ENCODE results near the gene ATP2A1.

Gene ATP2A1

DNA sequence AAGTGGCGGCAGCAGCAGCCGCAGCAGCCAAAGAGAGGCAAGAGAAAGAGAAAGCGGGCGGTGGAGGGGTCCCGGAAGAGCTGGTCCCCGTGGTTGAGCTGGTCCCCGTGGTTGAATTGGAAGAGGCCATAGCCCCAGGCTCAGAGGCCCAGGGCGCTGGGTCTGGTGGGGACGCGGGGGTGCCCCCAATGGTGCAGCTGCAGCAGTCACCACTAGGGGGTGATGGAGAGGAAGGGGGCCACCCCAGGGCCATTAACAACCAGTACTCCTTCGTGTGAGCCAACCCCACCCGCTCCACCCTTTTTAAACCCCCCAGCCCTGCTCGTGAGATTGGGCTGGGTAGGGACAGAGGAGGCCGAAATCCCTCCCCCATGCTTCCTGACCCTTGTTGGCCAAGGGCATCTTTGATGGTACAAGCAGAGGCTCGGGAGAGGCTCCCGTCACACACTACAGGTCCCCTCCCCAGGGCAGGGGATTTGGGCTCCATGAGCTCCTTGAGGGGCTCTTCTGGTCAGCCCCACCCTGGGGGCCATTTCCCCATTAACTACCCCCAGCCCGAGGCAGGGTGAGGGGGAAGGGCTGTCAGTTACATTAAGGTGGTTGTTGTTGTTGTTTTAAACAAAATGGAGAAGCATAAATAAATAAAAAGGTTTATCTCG, 4.6 kb upstream of the ATP2A1 start:
- H3K27ac ChIP-seq (ENCODE audit: low read depth, low read length) = no peak overlapping the region
- H3K4me3 ChIP-seq (ENCODE audit: low read depth, low read length) = no peak overlapping the region
- H2AFZ ChIP-seq (ENCODE audit: insufficient read depth, low read length, poor library complexity) = no peak overlapping the region
- H4K91ac ChIP-seq (ENCODE audit: low read depth, low read length) = no peak overlapping the region
- H3K27me3 ChIP-seq (ENCODE audit: insufficient read depth, low read length) = no peaks in the 10 kb centered on the region
- H4K8ac ChIP-seq (ENCODE audit: low read depth, low read length) = no peak overlapping the region
- H3K18ac ChIP-seq (ENCODE audit: low read length) = no peak overlapping the region
- H2BK12ac ChIP-seq (ENCODE audit: low read length) = no peak overlapping the region
- H3K23ac ChIP-seq (ENCODE audit: low read length) = no peak overlapping the region
- no peaks in the 10 kb centered on the region for H3K79me1 ChIP-seq (ENCODE audit: low read length)
- H3K9me3 ChIP-seq (ENCODE audit: insufficient read depth, low read depth, low read length) = no peaks in the 10 kb centered on the region
- no peak overlapping the region for H3K14ac ChIP-seq (ENCODE audit: low read length)
- H3K4ac ChIP-seq (ENCODE audit: low read depth, low read length) = no peak overlapping the region
- no CpG with 5 or more reads among the region's 18 CpGs for WGBS (ENCODE audit: extremely low coverage, insufficient coverage, insufficient read length)
- H3K36me3 ChIP-seq (ENCODE audit: control insufficient read depth in 1 of 2, insufficient read depth in 2 of 2, low read length in 2 of 2) = peaks cover 57 to 59% of the 10 kb centered on the region in 2 experiments
- H3K79me2 ChIP-seq (ENCODE audit: control insufficient read depth, insufficient read depth, low read length, poor library complexity) = no peaks in the 10 kb centered on the region
- H2BK120ac ChIP-seq (ENCODE audit: insufficient read depth, low read length, poor library complexity) = no peak overlapping the region
- no peak overlapping the region for H2BK5ac ChIP-seq (ENCODE audit: low read depth, low read length, poor library complexity)
- H4K12ac ChIP-seq (ENCODE audit: low read depth, low read length) = no peak overlapping the region
- H3K4me1 ChIP-seq (ENCODE audit: control insufficient read depth in 1 of 2, insufficient read depth in 2 of 2, low read length in 2 of 2) = no peaks in the 10 kb centered on the region
- peak in 1 of 2 donors; percentile 42 for DNase-seq
- no peak overlapping the region for H2AK5ac ChIP-seq (ENCODE audit: low read length)
- H3K9ac ChIP-seq (ENCODE audit: low read length) = no peak overlapping the region
- H3K4me2 ChIP-seq (ENCODE audit: low read length) = no peak overlapping the region

DNA sequence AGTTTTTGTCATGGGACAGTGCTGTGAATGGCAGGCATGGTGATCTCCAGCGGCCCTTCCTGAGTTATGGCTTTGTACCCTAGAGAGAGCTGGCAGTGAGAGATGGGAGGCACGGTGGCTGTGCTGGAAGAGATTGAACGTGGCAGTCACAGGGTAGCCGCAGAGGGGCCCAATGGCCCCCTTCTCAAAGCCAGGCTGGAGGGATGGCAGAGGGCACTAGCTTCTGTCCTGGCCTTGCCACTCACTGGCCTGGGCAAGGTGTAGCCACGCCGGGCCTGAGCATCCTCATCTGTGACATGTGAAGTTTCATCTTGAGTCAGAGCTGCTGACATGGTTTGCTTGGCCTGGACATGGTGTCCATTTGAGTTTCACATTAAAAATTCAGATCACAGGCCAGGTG, 3.9 kb upstream of the ATP2A1 start:
- Histone ChIP-seq H3K9me3 (ENCODE audit: insufficient read depth, low read depth, low read length) (no peaks in the 10 kb centered on the region), H3K9ac (ENCODE audit: low read length) (no peak overlapping the region), H3K18ac (ENCODE audit: low read length) (no peak overlapping the region), H3K4me2 (ENCODE audit: low read length) (no peak overlapping the region), H3K36me3 (ENCODE audit: control insufficient read depth in 1 of 2, insufficient read depth in 2 of 2, low read length in 2 of 2) (peaks cover 50 to 52% of the 10 kb centered on the region in 2 experiments), H3K23ac (ENCODE audit: low read length) (no peak overlapping the region), H3K14ac (ENCODE audit: low read length) (no peak overlapping the region), H4K8ac (ENCODE audit: low read depth, low read length) (no peak overlapping the region), H2AFZ (ENCODE audit: insufficient read depth, low read length, poor library complexity) (no peak overlapping the region), H3K27ac (ENCODE audit: low read depth, low read length) (no peak overlapping the region), H3K27me3 (ENCODE audit: insufficient read depth, low read length) (peaks cover 4% of the 10 kb centered on the region), H3K4me3 (ENCODE audit: low read depth, low read length) (no peak overlapping the region), H3K79me1 (ENCODE audit: low read length) (no peaks in the 10 kb centered on the region), H2BK120ac (ENCODE audit: insufficient read depth, low read length, poor library complexity) (no peak overlapping the region), H2BK5ac (ENCODE audit: low read depth, low read length, poor library complexity) (no peak overlapping the region), H3K4ac (ENCODE audit: low read depth, low read length) (no peak overlapping the region), H4K12ac (ENCODE audit: low read depth, low read length) (no peak overlapping the region), H4K91ac (ENCODE audit: low read depth, low read length) (no peak overlapping the region), H3K79me2 (ENCODE audit: control insufficient read depth, insufficient read depth, low read length, poor library complexity) (no peaks in the 10 kb centered on the region), H2BK12ac (ENCODE audit: low read length) (no peak overlapping the region), H2AK5ac (ENCODE audit: low read length) (no peak overlapping the region), H3K4me1 (ENCODE audit: control insufficient read depth in 1 of 2, insufficient read depth in 2 of 2, low read length in 2 of 2) (peaks cover 3% of the 10 kb centered on the region in 2 experiments)
- WGBS (ENCODE audit: extremely low coverage, insufficient coverage, insufficient read length) = no CpG with 5 or more reads among the region's 6 CpGs
- no peak for DNase-seq

- Histone ChIP-seq H4K12ac (ENCODE audit: low read depth, low read length) (no peak overlapping the region), H3K4me2 (ENCODE audit: low read length) (no peak overlapping the region), H3K4me3 (ENCODE audit: low read depth, low read length) (no peak overlapping the region), H3K9ac (ENCODE audit: low read length) (no peak overlapping the region), H3K36me3 (ENCODE audit: control insufficient read depth in 1 of 2, insufficient read depth in 2 of 2, low read length in 2 of 2) (peaks cover 40 to 43% of the 10 kb centered on the region in 2 experiments), H2AK5ac (ENCODE audit: low read length) (no peak overlapping the region), H4K91ac (ENCODE audit: low read depth, low read length) (no peak overlapping the region), H3K4ac (ENCODE audit: low read depth, low read length) (no peak overlapping the region), H4K8ac (ENCODE audit: low read depth, low read length) (no peak overlapping the region), H3K23ac (ENCODE audit: low read length) (no peak overlapping the region), H3K14ac (ENCODE audit: low read length) (no peak overlapping the region), H3K18ac (ENCODE audit: low read length) (no peak overlapping the region), H2BK12ac (ENCODE audit: low read length) (no peak overlapping the region), H3K4me1 (ENCODE audit: control insufficient read depth in 1 of 2, insufficient read depth in 2 of 2, low read length in 2 of 2) (peaks cover 9 to 10% of the 10 kb centered on the region in 2 experiments), H2BK120ac (ENCODE audit: insufficient read depth, low read length, poor library complexity) (no peak overlapping the region), H3K27ac (ENCODE audit: low read depth, low read length) (no peak overlapping the region), H3K79me1 (ENCODE audit: low read length) (no peaks in the 10 kb centered on the region), H2AFZ (ENCODE audit: insufficient read depth, low read length, poor library complexity) (no peak overlapping the region), H3K27me3 (ENCODE audit: insufficient read depth, low read length) (peaks cover 12% of the 10 kb centered on the region), H2BK5ac (ENCODE audit: low read depth, low read length, poor library complexity) (no peak overlapping the region), H3K79me2 (ENCODE audit: control insufficient read depth, insufficient read depth, low read length, poor library complexity) (no peaks in the 10 kb centered on the region), H3K9me3 (ENCODE audit: insufficient read depth, low read depth, low read length) (peaks cover 3% of the 10 kb centered on the region)
- DNase-seq = no peak
- WGBS (ENCODE audit: extremely low coverage, insufficient coverage, insufficient read length) = no CpG with 5 or more reads among the region's 13 CpGs
Observed at GRCh38 chr16:28875134-28876018, 2.9 kb upstream of the ATP2A1 start.

- Histone ChIP-seq H2BK12ac (ENCODE audit: low read length) (no peak overlapping the region), H2BK120ac (ENCODE audit: insufficient read depth, low read length, poor library complexity) (no peak overlapping the region), H4K8ac (ENCODE audit: low read depth, low read length) (no peak overlapping the region), H3K79me1 (ENCODE audit: low read length) (no peaks in the 10 kb centered on the region), H4K12ac (ENCODE audit: low read depth, low read length) (no peak overlapping the region), H3K27me3 (ENCODE audit: insufficient read depth, low read length) (peaks cover 17% of the 10 kb centered on the region), H3K14ac (ENCODE audit: low read length) (no peak overlapping the region), H2AK5ac (ENCODE audit: low read length) (no peak overlapping the region), H3K9ac (ENCODE audit: low read length) (no peak overlapping the region), H3K23ac (ENCODE audit: low read length) (no peak overlapping the region), H3K18ac (ENCODE audit: low read length) (no peak overlapping the region), H2BK5ac (ENCODE audit: low read depth, low read length, poor library complexity) (no peak overlapping the region), H3K36me3 (ENCODE audit: control insufficient read depth in 1 of 2, insufficient read depth in 2 of 2, low read length in 2 of 2) (peaks cover 34 to 37% of the 10 kb centered on the region in 2 experiments), H3K9me3 (ENCODE audit: insufficient read depth, low read depth, low read length) (peaks cover 5% of the 10 kb centered on the region), H3K4me1 (ENCODE audit: control insufficient read depth in 1 of 2, insufficient read depth in 2 of 2, low read length in 2 of 2) (peaks cover 9 to 13% of the 10 kb centered on the region in 2 experiments), H3K27ac (ENCODE audit: low read depth, low read length) (no peak overlapping the region), H4K91ac (ENCODE audit: low read depth, low read length) (no peak overlapping the region), H2AFZ (ENCODE audit: insufficient read depth, low read length, poor library complexity) (no peak overlapping the region), H3K4me3 (ENCODE audit: low read depth, low read length) (no peak overlapping the region), H3K79me2 (ENCODE audit: control insufficient read depth, insufficient read depth, low read length, poor library complexity) (no peaks in the 10 kb centered on the region), H3K4me2 (ENCODE audit: low read length) (no peak overlapping the region), H3K4ac (ENCODE audit: low read depth, low read length) (no peak overlapping the region)
- WGBS (ENCODE audit: extremely low coverage, insufficient coverage, insufficient read length) = no CpG with 5 or more reads among the region's 17 CpGs
- no peak for DNase-seq
Observed at GRCh38 chr16:28876019-28876659, 2.1 kb upstream of the ATP2A1 start.

Measured in trophoblast cell (in vitro differentiated cells and primary cell).